Adrenal gland (tissue), 12 donors: Measurements from ENCODE around the gene NKTR. TPM values are rescaled to one million over a fixed set of nuclear protein-coding genes. Genes with fewer than 3 reads are reported as not detected.

Source experiments
- DNase-seq, 7 donors: peaks; one replicate each; pipeline ENCODE4 v3.0.0-alpha.2; 2019 to 2020
- H3K27ac ChIP-seq, 5 donors: fragments of 200-600 bp; sonication (generic) in 4 of 5; 1 replicate in 3 of 5; 2 replicates in 2 of 5; pipeline versions ENCODE4 v1.5.1 to v1.8.0; 2016 to 2020; ENCODE audit warnings: mild to moderate bottlenecking in 1 of 5
- H3K27me3 ChIP-seq: fragments of 200-600 bp; 2 replicates; pipeline ENCODE4 v1.8.0; 2021
- H3K36me3 ChIP-seq, 2 donors: fragments of 200-600 bp; replicated peaks in 1 of 2; 1 replicate in 1 of 2; 2 replicates in 1 of 2; pipeline versions ENCODE4 v1.5.1 to v1.8.0; 2018 to 2022
- H3K4me1 ChIP-seq, 2 donors: fragments of 200-600 bp; replicated peaks in 1 of 2; 1 replicate in 1 of 2; 2 replicates in 1 of 2; pipeline versions ENCODE4 v1.5.1 to v1.8.0; 2018 to 2021
- H3K4me3 ChIP-seq, 4 donors: fragments of 200-600 bp; sonication (generic) in 3 of 4; one replicate each; pipeline ENCODE4 v1.5.1; 2016 to 2018
- H3K9me3 ChIP-seq, 3 donors: fragments of 200-600 bp; sonication (generic) in 1 of 3; replicated peaks in 1 of 3; 1 replicate in 2 of 3; 2 replicates in 1 of 3; pipeline versions ENCODE4 v1.5.1 to v1.8.0; 2016 to 2021
- CTCF ChIP-seq, 6 experiments: fragments of 450-650 bp in 4 of 6; fragments of 200-600 bp in 2 of 6; sonication (generic) in 1 of 6; IDR thresholded peaks; 1 replicate in 5 of 6; 2 replicates in 1 of 6; pipeline versions ENCODE4 v1.5.1 to v1.8.0; 2016 to 2021; ENCODE audit warnings: antibody characterized with exemption in 6 of 6, mild to moderate bottlenecking in 2 of 6, moderate library complexity in 1 of 6
- POLR2A ChIP-seq, 2 donors: fragments of 450-650 bp; IDR thresholded peaks; one replicate each; pipeline ENCODE4 v1.6.1; 2017; ENCODE audit warnings: antibody characterized with exemption in 2 of 2, mild to moderate bottlenecking in 2 of 2, moderate library complexity in 1 of 2
- WGBS, 4 donors: extraction: QIAGEN DNeasy Blood & Tissue Kit in 2 of 4; methylation state at CpG; one replicate each; pipeline versions ENCODE4 v1.1.5 to v1.1.7; 2013 to 2017; 5-methylcytosine and 5-hydroxymethylcytosine counted together
- intact Hi-C, 2 donors: fragments of 100-400 bp; cut with DNase I; formaldehyde crosslinking; loops; one replicate each; pipeline versions ENCODE4 v1.14.1 to v1.15.0; 2022 to 2023
- polyA plus RNA-seq, 3 donors: library from polyadenylated mRNA; stranded (reverse); fragments of 200-250 nt in 2 of 3; fragments of 350-450 nt in 1 of 3; fragmentation: Illumina TruSeq in 1 of 3; extraction: RNeasy Lipid Tissue Mini Kit (QIAGEN cat#74804) in 1 of 3; gene quantifications; one replicate each; pipeline ENCODE4 v1.2.3, GENCODE V29; 2013 to 2014
- total RNA-seq, 9 donors: library from RNA; depleted of rRNA in 4 of 9; stranded (reverse); fragments of >200 nt in 4 of 9; fragments of 120-200 nt in 1 of 9; fragmentation: NEBNext Ultra II Directional in 1 of 9; extraction: Animal tissue kit (Norgen Biotek cat#: 25700) in 1 of 9; gene quantifications; one replicate each; pipeline versions ENCODE4 v1.1.0 to v1.2.4, GENCODE V29; 2013 to 2023
- donor health status: healthy with polysubstance abuse.
- donor health status: Bipolar disorder and iron deficiency.
- donor health status: DM: yes; HTN: yes; CAD: no.
- donor health status: DM: no; HTN: no; CAD: no.
- donor health status: DM: no; HTN: no; CAD: no.
- donor health status: DM: yes; HTN: yes; CAD: no.

The NKTR gene
- total and polyA plus RNA-seq, 12 donors = 12.7 to 114 (median 50.7) TPM

GRCh38 chr3:42673082-42673481, 72.6 kb downstream of the NKTR start:
- Histone ChIP-seq H3K4me1 (no peaks in the 10 kb centered on the region), H3K4me3 (no peak overlapping the region), H3K27me3 (no peaks in the 10 kb centered on the region), H3K27ac (no peak overlapping the region), H3K36me3 (no peaks in the 10 kb centered on the region), H3K9me3 (no peaks in the 10 kb centered on the region)
- DNase-seq = no peak
- intact Hi-C loops = no loop called here
- TF ChIP-seq POLR2A (IDR thresholded peaks at IDR 0.05) (no peak), CTCF (IDR thresholded peaks at IDR 0.05) (no peak)

- H3K36me3 ChIP-seq = no peaks in the 10 kb centered on the region
- WGBS, 4 donors = 54 to 57% (median 55%) methylated on average over 3 of the region's 3 CpGs
- TF ChIP-seq POLR2A (IDR thresholded peaks at IDR 0.05) (no peak), CTCF (IDR thresholded peaks at IDR 0.05) (no peak)
- H3K27me3 ChIP-seq = no peaks in the 10 kb centered on the region
- H3K9me3 ChIP-seq = no peaks in the 10 kb centered on the region
- H3K4me1 ChIP-seq = no peaks in the 10 kb centered on the region
- intact Hi-C loops = no loop called here
- no peak overlapping the region for H3K27ac ChIP-seq
- H3K4me3 ChIP-seq = no peak overlapping the region
- DNase-seq = no peak
Measured at GRCh38 chr3:42674146-42674545, 73.7 kb downstream of the NKTR start.

GRCh38 chr3:42675909-42676308, 75.4 kb downstream of the NKTR start:
- Histone ChIP-seq H3K27ac (no peak overlapping the region), H3K9me3 (no peaks in the 10 kb centered on the region), H3K27me3 (no peaks in the 10 kb centered on the region), H3K36me3 (no peaks in the 10 kb centered on the region), H3K4me3 (no peak overlapping the region), H3K4me1 (no peaks in the 10 kb centered on the region)
- TF ChIP-seq CTCF (IDR thresholded peaks at IDR 0.05) (no peak), POLR2A (IDR thresholded peaks at IDR 0.05) (no peak)
- intact Hi-C loops = no loop called here
- peak in 1 of 7 donors; percentile 17 for DNase-seq
- 78 to 80% (median 79%) methylated on average over 2 of the region's 2 CpGs for WGBS, 4 donors

- Histone ChIP-seq H3K36me3 (no peaks in the 10 kb centered on the region), H3K9me3 (no peaks in the 10 kb centered on the region), H3K27ac (no peak overlapping the region), H3K27me3 (no peaks in the 10 kb centered on the region), H3K4me3 (no peak overlapping the region), H3K4me1 (no peaks in the 10 kb centered on the region)
- no peak for TF ChIP-seq POLR2A (IDR thresholded peaks at IDR 0.05)
- no peak for TF ChIP-seq CTCF (IDR thresholded peaks at IDR 0.05)
- DNase-seq = no peak
- WGBS, 4 donors = 61 to 83% (median 78%) methylated on average over 1 to 2 of the region's 2 CpGs
- intact Hi-C loops = no loop called here
Measured at GRCh38 chr3:42678447-42678846, 78.0 kb downstream of the NKTR start.
